Upper lobe of left lung (tissue), 6 donors: Measurements from ENCODE around the gene SEC61A1. TPM values are rescaled to one million over a fixed set of nuclear protein-coding genes. Genes with fewer than 3 reads are reported as not detected.

Experiments
- ATAC-seq, 2 donors: fragments of 200-7000 bp; cut with Tn5 transposase; one replicate each; pipeline ENCODE4 v1.9.1; 2022; ENCODE audit warnings: mild to moderate bottlenecking in 2 of 2, moderate library complexity in 2 of 2; ENCODE audit not compliant: low FRiP score in 2 of 2
- DNase-seq, 2 donors: peaks; one replicate each; pipeline ENCODE4 v3.0.0-alpha.2; 2019 to 2020
- H3K27ac ChIP-seq, 4 donors: fragments of 200-600 bp; sonication (generic); one replicate each; pipeline ENCODE4 v1.5.1; 2016 to 2019
- H3K27me3 ChIP-seq, 4 donors: fragments of 200-600 bp; sonication (generic); one replicate each; pipeline ENCODE4 v1.5.1; 2017 to 2019
- H3K36me3 ChIP-seq, 4 donors: fragments of 200-600 bp; sonication (generic); one replicate each; pipeline ENCODE4 v1.5.1; 2016 to 2019
- H3K4me1 ChIP-seq, 4 donors: fragments of 200-600 bp; sonication (generic); one replicate each; pipeline ENCODE4 v1.5.1; 2018 to 2019
- H3K4me3 ChIP-seq, 4 donors: fragments of 200-600 bp; sonication (generic); one replicate each; pipeline ENCODE4 v1.5.1; 2017 to 2019; ENCODE audit warnings: mild to moderate bottlenecking in 2 of 4, moderate library complexity in 1 of 4
- H3K9me3 ChIP-seq, 4 donors: fragments of 200-600 bp; sonication (generic); one replicate each; pipeline ENCODE4 v1.5.1; 2018 to 2019
- EP300 ChIP-seq, 4 donors: sonication (generic); formaldehyde crosslinking; IDR thresholded peaks; one replicate each; pipeline ENCODE4 v1.5.1; 2017; ENCODE audit warnings: antibody characterized with exemption in 4 of 4, control low read depth in 2 of 4
- POLR2A ChIP-seq, 4 donors: fragments of 450-650 bp; IDR thresholded peaks; one replicate each; pipeline ENCODE4 v1.5.1; 2016 to 2017; ENCODE audit warnings: antibody characterized with exemption in 4 of 4, mild to moderate bottlenecking in 2 of 4
- POLR2AphosphoS5 ChIP-seq, 2 donors: sonication (generic); formaldehyde crosslinking; IDR thresholded peaks; one replicate each; pipeline ENCODE4 v1.5.1; 2017; ENCODE audit warnings: antibody characterized with exemption in 2 of 2
- WGBS, 2 donors: methylation state at CpG; one replicate each; pipeline ENCODE4 v1.1.5; 2017 to 2018; 5-methylcytosine and 5-hydroxymethylcytosine counted together
- total RNA-seq, 6 donors: library from RNA; depleted of rRNA in 4 of 6; stranded (reverse); fragments of >200 nt in 4 of 6; gene quantifications; one replicate each; pipeline versions ENCODE4 v1.1.0 to v1.2.1, GENCODE V29; 2016 to 2021
- TF ChIP-seq, protein P1 (sequence below), 6 experiments: fragments of 450-650 bp in 4 of 6; fragments of 200-600 bp in 2 of 6; sonication (generic) in 2 of 6; IDR thresholded peaks; one replicate each; pipeline ENCODE4 v1.5.1; 2016 to 2019; ENCODE audit warnings: antibody characterized with exemption in 6 of 6
- donor health status: DM: no; HTN: no; CAD: no; lungs with moderate emphysema.
- donor health status: DM: no; HTN: yes; CAD: no; lungs with severe emphysema.

SEC61A1 gene
- total RNA-seq, 6 donors from 2014 or later, result 80.7 to 193 (median 164) TPM

GRCh38 chr3:128083396-128083795 is 31.2 kb downstream of the SEC61A1 start:
- Histone ChIP-seq H3K4me3 (no peak overlapping the region), H3K27ac (no peak overlapping the region), H3K27me3 (no peaks in the 10 kb centered on the region), H3K9me3 (no peaks in the 10 kb centered on the region), H3K36me3 (peaks cover 0 to 68% (median 18%) of the 10 kb centered on the region in 4 donors), H3K4me1 (peaks cover 0 to 11% (median 5%) of the 10 kb centered on the region in 4 donors)
- ATAC-seq (no peak), DNase-seq (no peak)
- TF ChIP-seq POLR2A (IDR thresholded peaks at IDR 0.05), result no peak
- TF ChIP-seq, protein P1, sequence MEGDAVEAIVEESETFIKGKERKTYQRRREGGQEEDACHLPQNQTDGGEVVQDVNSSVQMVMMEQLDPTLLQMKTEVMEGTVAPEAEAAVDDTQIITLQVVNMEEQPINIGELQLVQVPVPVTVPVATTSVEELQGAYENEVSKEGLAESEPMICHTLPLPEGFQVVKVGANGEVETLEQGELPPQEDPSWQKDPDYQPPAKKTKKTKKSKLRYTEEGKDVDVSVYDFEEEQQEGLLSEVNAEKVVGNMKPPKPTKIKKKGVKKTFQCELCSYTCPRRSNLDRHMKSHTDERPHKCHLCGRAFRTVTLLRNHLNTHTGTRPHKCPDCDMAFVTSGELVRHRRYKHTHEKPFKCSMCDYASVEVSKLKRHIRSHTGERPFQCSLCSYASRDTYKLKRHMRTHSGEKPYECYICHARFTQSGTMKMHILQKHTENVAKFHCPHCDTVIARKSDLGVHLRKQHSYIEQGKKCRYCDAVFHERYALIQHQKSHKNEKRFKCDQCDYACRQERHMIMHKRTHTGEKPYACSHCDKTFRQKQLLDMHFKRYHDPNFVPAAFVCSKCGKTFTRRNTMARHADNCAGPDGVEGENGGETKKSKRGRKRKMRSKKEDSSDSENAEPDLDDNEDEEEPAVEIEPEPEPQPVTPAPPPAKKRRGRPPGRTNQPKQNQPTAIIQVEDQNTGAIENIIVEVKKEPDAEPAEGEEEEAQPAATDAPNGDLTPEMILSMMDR (IDR thresholded peaks at IDR 0.05), result no peak
- TF ChIP-seq POLR2AphosphoS5 (IDR thresholded peaks at IDR 0.05), result no peak
- TF ChIP-seq EP300 (IDR thresholded peaks at IDR 0.05), result no peak
- 80 to 86% methylated on average over 8 to 10 of the region's 10 CpGs for WGBS, 2 donors

- TF ChIP-seq, protein P1 (IDR thresholded peaks at IDR 0.05), result no peak
- no peak for TF ChIP-seq EP300 (IDR thresholded peaks at IDR 0.05)
- TF ChIP-seq POLR2AphosphoS5 (IDR thresholded peaks at IDR 0.05), result no peak
- no peak for TF ChIP-seq POLR2A (IDR thresholded peaks at IDR 0.05)
- H3K9me3 ChIP-seq, result no peaks in the 10 kb centered on the region
- peaks cover 0 to 68% (median 18%) of the 10 kb centered on the region in 4 donors for H3K36me3 ChIP-seq
- 65 to 73% methylated on average over 9 of the region's 9 CpGs for WGBS, 2 donors
- no peak for DNase-seq
- ATAC-seq, result no peak
- H3K27me3 ChIP-seq, result no peaks in the 10 kb centered on the region
- H3K4me3 ChIP-seq, result no peak overlapping the region
- peaks cover 0 to 11% (median 5%) of the 10 kb centered on the region in 4 donors for H3K4me1 ChIP-seq
- no peak overlapping the region for H3K27ac ChIP-seq
These were observed 31.9 kb downstream of the SEC61A1 start for GRCh38 chr3:128083980-128084674.

DNA sequence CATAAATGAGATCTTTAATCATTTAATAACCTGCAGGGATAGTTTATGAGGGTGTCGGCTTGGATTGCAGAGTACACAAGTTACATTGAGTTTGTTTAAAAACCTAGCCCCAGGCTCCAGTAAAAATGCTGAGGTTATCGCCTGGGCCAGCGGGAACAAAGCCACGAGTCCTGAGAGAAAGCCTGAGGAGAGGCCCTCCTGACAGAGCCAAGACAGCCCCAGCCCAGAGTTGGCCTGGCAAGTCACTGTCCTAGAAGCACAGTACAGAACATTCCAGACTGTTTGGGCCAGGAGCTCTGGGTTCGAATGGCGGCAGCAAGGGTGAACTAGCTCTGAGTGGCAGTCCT is 32.4 kb downstream of the SEC61A1 start:
- Histone ChIP-seq H3K4me3 (no peak overlapping the region), H3K36me3 (peaks cover 0 to 68% (median 18%) of the 10 kb centered on the region in 4 donors), H3K4me1 (peaks cover 0 to 9% (median 5%) of the 10 kb centered on the region in 4 donors), H3K9me3 (no peaks in the 10 kb centered on the region), H3K27me3 (no peaks in the 10 kb centered on the region), H3K27ac (no peak overlapping the region)
- DNase-seq (no peak), ATAC-seq (no peak)
- TF ChIP-seq EP300 (IDR thresholded peaks at IDR 0.05) (no peak), POLR2A (IDR thresholded peaks at IDR 0.05) (no peak), POLR2AphosphoS5 (IDR thresholded peaks at IDR 0.05) (no peak)
- TF ChIP-seq, protein P1 (IDR thresholded peaks at IDR 0.05), result no peak
- WGBS, 2 donors, result 60 to 70% methylated on average over 6 of the region's 6 CpGs

DNA sequence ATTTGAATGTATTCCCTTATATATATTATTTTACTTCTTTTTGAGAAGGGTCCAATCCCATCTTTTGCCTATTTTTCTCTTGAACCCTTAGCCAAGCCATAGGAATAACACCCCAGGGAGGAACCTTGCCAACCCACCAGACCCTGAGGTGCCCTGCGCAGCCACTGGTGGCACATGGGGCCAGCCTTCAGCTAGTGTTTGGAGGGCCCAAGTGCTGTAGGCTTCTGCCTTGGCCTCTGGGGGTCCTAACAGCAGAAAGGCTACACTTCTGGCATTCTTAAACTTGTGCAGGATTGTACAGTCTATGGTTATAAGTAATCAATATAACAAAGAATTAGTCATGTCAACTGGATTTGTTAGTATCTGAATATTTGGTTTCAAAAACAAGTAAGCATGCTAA is 36.9 kb downstream of the SEC61A1 start:
- WGBS, 2 donors, result 100% methylated on average over 1 of the region's 1 CpG

More for the DNA sequence above, 36.9 kb downstream of the SEC61A1 start:
- DNase-seq, result no peak
- Histone ChIP-seq H3K4me3 (no peak overlapping the region), H3K9me3 (no peaks in the 10 kb centered on the region), H3K27ac (no peak overlapping the region), H3K27me3 (no peaks in the 10 kb centered on the region), H3K4me1 (peaks cover 0 to 5% (median 1%) of the 10 kb centered on the region in 4 donors), H3K36me3 (peaks cover 0 to 50% (median 11%) of the 10 kb centered on the region in 4 donors)
- TF ChIP-seq POLR2A (IDR thresholded peaks at IDR 0.05) (no peak), POLR2AphosphoS5 (IDR thresholded peaks at IDR 0.05) (no peak), EP300 (IDR thresholded peaks at IDR 0.05) (no peak)
- TF ChIP-seq, protein P1 (IDR thresholded peaks at IDR 0.05), result no peak
- no peak for ATAC-seq
